T1000 (cell line): ENCODE data around the gene P3H3.
A peak's percentile ranks its signal among the peaks of the same experiment; 100 is the strongest.

ENCODE experiments used
- DNase-seq: peaks from one replicate; lab custom pipeline; 2025; ENCODE audit warnings: mixed read lengths; lab: John Stamatoyannopoulos, UW

Gene P3H3

DNA sequence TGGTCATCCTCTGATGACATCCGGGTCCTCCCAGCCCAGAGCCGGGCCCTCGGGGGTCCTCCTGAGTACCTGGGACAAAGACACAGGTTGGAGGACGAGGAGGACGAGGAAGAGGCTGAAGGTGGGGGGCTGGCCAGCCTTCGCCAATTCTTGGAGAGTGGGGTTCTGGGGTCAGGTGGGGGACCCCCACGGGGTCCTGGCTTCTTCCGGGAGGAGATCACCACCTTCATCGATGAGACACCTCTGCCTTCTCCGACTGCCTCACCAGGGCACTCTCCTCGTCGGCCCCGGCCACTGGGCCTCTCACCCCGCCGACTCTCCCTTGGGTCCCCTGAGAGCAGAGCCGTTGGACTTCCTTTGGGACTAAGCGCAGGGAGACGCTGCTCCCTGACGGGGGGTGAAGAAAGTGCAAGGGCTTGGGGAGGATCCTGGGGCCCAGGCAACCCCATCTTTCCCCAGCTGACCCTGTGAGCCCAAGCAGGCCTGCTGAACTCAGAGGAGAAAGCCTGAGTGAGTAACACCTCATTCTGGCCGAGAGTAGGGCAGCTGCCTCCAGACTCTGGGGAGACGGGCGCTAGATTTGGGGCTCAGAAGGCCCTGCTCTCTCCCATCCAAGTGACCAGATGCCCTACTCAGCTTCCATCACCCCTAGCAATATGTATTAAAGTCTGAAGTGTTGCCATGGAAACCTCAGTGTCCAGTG, 1.3 kb upstream of the P3H3 start:
- no peak for DNase-seq

DNA sequence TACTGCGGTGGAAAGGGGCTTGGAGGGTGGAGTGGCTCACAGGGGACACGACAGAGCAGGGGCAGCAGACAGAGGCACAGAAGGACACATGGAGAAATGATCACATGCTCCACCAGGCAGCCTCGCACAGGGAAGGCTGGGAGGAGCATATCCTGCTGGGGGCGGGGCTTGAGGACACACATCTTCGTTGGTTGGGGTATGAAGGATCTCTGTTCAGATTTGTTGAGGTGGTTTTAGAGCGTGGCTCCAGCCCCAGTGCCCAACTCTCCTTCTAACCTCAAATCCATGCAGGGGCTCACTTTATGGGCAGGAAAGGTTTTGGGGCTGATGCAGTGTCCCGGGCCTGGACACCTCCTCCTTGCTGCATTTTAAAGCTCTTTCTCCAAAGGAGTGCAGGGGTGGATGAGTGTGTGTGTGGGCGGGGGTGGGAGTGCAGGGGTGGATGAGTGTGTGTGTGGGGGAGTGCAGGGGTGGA, 733 bp upstream of the P3H3 start:
- peak; percentile 53 for DNase-seq

DNA sequence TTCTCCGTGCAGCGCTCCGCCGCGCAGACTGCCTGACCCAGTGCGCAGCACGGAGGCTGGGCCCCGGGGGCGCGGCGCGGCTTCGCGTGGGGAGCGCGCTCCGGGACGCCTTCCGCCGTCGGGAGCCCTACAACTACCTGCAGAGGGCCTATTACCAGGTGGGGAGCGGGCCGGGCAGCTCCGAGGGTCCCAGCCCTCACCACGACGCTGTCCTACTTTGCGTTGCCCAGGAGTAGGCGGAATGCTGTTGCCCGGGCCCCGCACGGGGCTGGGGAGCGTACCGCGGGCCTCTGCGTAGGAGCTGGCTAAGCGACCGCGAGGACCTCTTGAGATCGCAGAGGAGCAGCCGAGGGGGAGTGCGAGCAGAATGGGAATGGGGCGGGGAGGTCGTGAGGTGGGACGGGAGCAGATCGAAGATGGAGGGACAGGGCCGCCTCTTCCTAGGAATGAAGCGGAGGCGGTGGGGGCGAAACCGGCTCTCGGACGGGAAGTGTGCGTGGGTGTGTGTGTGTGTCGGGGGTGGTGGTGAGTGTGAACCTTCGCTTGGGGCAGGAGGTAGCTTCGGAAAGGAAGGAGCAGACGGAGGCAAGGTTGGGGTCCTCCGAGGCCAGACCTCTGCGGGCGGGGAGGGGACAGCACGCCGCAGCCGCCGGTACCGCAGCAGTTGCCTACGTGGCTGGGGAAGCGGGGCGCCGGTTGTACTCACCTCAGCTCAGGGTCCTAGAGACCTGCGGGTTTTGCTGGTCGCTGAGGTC, 751 bp downstream of the P3H3 start:
- no peak for DNase-seq

DNA sequence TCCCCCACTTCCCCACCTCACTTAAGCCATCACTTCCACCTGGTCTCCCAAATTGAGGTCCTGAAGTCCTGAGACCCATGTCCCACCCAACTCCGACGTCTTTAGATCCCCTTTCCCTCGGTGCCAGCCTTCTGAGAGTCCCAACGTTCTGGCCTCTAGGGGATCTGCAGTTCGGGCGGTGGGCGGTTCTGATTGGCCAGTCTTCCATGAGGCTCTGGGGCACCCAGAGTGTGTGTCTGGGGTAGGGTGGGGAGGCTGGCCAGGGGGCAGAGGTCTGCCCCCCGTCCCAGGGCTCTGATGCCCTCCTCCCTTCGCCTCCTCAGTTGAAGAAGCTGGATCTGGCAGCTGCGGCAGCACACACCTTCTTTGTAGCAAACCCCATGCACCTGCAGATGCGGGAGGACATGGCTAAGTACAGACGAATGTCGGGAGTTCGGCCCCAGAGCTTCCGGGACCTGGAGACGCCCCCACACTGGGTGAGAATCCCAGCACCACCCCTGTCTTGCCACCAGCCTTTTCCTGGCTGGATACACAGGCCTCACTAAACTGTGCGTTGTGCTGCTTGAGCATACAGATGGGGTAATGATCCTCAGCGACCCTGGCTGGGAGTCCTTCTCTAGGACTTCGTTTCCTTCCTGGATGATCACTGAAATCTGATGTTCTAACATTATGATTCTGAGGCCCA, 1.5 kb downstream of the P3H3 start:
- no peak for DNase-seq

DNA sequence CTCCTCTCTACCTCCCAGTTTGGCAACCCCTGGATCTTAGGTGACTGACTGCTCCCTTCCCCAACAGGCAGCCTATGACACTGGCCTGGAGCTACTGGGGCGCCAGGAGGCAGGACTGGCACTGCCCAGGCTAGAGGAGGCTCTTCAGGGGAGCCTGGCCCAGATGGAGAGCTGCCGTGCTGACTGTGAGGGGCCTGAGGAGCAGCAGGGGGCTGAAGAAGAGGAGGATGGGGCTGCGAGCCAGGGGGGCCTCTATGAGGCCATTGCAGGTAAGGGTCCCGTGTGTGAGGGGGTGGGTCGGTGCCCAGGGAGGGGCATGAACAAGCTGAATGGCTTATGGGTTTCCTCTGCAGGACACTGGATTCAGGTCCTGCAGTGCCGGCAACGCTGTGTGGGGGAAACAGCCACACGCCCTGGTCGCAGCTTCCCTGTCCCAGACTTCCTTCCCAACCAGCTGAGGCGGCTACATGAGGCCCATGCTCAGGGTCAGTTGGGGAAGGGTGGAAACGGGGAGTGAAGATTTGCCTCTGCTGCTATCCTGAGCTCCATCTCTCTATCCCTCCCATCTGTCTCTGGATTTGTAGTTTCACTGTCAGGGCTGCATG, 2.2 kb downstream of the P3H3 start:
- no peak for DNase-seq

DNA sequence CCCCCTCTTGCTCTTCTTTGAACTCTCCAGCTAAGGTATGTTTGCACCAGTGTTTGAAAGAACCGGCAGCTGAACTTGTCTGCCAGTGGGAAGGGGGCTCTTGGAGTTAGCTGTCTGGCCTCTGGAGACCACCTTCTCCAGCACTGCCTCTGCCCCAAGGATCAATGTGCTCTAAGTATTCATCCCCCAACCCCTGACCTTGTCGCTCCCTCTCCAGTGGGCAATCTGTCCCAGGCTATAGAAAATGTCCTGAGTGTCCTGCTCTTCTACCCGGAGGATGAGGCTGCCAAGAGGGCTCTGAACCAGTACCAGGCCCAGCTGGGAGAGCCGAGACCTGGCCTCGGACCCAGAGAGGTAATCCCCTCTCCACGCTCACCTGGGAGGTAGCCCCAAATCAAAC, 2.8 kb downstream of the P3H3 start:
- DNase-seq, result no peak

DNA sequence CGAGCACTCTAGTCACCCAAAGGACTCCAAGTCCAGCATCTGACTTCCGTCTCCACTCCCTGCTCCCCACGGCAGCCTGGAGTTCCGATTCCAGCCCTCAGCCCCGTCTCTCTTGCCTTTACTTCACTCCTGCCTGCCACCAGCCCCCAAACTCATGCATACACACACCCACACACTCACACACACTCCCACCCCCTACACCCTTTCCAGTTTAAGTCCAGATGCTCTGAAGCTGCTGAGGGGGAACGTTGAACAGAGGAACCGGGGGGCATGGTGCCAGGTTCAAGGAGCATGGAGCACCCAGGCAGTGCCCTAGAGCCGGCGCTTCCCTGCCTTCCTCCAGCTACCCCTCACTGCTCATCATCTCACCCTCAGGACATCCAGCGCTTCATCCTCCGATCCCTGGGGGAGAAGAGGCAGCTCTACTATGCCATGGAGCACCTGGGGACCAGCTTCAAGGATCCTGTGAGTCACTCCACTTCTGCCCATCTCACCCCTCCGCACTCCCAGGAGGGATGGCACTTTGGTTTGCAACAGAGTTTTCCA, 3.3 kb downstream of the P3H3 start:
- DNase-seq, result no peak

DNA sequence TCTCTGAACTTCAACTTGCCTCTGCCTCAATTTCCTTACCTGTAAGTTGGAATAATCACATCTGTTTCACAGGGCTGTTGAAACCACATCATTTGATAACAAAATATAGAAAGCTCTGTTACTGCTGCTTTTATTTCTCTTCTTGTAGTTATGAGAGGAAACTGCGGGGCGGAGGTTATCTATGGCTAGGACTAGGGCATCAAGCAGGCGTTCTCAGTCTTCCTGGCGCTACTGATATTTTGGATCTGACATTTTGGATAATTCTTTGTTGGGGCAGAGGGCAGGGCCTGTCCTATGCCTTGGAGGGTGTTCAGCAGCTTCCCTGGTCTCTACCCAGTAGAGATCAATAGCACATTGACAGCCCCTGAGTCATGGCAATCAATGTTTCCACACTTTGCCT, 3.9 kb downstream of the P3H3 start:
- no peak for DNase-seq

DNA sequence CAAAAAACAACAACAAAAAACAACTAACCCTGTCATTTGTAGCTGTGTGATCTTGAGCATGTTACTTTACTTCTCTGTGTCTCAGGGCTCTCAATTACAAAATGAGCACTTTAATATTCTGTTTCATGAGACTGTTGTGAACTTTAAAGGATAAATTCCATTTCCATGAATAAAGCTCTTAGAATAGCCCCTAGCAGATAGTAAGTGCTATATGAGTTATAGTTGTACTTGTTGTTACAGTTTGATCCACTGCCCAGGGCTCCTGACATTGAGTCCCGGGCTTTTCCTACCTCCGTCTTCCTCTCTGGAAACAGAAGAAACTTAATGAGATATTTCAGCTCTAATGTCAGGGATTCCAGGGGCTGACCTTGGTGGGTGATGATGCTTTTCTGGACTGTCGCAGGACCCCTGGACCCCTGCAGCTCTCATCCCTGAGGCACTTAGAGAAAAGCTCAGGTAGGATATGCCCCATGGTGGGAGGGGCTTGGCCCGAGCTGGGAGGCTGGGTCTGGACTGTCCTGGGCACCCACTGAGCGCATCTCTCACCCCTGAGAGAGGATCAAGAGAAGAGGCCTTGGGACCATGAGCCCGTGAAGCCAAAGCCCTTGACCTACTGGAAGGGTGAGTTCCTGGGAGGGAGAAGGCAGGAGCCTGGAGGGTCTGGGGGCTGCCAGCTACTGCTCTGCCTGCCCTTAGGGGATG, 5.1 kb downstream of the P3H3 start:
- no peak for DNase-seq

DNA sequence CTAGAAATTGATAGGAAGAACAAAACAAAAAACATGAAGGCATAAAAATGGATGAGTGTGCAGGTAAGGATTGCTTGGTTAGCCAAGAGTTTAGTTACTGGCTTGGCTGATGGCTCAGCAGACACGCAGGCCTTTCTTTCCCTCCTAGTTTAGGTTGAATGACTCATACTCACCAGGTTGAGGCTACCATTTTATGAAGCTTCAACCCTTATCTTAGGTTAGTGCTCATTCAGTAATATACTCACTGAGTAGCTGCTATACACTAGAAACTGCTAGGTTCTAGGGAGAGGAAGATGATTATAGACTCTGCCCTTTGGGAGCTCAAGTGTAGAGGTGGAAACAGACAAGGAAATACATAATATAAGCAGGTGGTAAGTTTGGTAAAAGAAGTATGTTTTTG, 6.0 kb downstream of the P3H3 start:
- no peak for DNase-seq

DNA sequence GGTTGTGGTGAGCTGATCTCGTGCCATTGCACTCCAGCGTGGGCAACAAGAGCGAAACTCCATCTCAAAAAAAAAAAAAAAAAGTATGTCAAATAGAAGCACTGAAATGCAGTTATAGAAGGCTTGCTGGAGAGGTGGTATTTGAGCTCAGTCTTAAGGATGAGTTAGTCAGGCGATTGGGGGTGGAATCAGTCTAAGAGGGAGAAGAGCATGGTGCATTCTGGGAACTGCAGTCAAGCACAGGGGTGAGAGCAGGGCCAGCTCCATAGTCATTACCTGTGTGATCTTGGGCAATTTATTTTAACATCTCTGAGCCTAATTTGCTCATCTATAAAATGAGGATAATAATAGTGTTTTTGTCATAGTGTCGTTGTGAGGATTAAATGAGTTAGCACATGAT, 6.7 kb downstream of the P3H3 start:
- no peak for DNase-seq

DNA sequence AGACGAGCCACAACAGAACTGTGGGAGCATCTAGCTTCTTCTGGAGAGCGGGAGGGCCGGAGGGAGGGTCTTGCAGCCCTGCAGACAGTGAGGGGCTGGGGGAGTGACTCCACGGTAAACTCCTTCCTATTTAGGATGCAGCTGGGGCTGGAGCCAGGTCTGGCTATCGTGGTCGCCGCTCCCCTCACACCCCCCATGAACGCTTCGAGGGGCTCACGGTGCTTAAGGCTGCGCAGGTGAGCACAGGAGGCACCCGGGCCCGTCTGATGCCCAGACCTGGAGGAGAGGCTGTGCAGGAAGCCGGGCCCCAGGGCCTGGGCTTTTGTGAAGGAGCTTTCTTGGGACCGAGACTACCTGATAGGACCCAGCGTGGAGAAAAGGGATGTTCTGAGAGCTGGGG, 8.6 kb downstream of the P3H3 start:
- no peak for DNase-seq

DNA sequence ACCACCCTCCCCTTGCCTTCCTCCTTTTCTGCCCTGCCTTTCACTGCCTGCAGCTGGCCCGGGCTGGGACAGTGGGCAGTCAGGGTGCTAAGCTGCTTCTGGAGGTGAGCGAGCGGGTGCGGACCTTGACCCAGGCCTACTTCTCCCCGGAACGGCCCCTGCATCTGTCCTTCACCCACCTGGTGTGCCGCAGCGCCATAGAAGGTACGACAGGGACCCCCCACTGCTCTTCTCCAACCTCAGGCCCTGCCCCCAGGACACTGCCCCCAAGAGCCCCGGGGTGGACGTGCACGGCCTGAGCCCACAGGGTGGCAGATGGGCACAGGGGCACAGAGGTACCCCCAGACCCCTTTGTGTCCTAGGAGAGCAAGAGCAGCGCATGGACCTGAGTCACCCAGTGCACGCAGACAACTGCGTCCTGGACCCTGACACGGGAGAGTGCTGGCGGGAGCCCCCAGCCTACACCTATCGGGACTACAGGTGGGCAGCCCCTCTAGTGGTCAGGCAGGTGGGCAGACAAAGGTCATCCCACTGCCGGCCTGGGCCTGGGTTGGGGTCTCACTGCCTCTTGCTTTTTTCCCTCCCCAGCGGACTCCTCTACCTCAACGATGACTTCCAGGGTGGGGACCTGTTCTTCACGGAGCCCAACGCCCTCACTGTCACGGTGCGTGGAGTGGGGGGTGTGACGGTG, 9.3 kb downstream of the P3H3 start:
- no peak for DNase-seq

DNA sequence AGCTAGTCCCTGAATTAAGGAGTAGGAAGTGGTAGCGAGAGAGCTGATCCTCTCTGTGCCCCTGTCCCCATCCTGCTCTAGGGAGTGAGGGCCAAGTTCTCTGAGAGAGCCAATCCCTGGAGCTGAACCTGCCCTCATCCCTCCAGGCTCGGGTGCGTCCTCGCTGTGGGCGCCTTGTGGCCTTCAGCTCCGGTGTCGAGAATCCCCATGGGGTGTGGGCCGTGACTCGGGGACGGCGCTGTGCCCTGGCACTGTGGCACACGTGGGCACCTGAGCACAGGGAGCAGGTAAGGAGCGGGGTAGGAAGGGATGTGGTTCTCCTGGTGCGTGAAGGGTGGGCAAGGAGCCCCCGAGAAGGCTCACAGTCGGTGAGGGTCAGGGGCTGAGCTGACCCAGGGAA, 10.6 kb downstream of the P3H3 start:
- DNase-seq, result no peak

DNA sequence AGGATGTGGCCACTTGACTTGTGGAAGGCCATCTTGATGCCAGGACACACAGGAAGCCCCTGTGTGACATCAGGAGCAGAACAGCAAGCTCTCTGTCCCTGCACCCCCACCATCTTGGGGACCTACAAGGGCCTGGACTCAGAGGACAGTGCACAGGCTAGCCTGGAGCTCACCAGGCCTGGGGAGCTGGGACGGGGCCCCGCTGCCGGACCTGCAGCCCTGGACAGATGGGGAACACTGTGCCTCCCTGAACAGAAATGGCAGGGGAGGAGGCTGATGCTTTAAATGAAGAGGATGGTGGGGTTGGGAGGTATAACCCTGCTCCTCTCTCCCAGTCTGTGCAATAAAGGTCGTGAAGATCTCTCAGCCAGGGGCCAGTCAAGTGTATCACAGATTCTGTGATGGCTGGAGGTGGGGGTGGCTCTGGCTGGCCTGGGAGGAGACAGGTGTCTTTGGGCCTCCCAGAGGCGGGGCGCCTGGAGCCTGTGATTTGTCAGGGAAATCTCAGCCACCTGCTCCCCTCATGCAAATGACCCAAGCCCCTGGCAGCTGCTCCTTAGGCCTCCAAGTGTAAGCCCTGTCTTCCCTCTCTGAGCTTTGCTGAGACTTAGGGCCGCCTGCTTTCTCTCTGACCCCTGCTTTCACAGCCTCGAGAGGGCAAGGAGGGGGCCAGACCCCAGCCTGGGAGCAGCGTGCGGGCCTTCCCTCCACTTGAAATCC, 11.4 kb downstream of the P3H3 start:
- DNase-seq, result no peak

DNA sequence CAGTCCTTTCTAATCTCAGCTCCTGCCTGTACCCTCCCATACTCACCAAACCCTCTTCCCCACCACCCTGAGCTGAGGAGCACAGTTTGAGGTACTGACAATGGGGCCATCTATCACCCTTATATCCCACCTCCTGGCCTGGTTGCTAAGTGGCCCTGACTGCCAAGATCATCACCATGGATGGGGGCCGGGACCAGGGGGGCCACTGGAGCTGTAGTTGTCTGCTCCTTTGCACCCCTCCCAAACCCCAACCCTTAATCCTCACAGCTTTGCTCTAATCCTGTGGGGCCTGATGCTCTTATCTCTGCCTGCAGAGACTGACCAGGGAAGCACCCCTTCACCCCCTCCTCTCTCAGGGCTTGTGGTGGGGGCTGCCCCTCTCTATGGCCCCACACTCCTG, 12.1 kb downstream of the P3H3 start:
- DNase-seq, result no peak

DNA sequence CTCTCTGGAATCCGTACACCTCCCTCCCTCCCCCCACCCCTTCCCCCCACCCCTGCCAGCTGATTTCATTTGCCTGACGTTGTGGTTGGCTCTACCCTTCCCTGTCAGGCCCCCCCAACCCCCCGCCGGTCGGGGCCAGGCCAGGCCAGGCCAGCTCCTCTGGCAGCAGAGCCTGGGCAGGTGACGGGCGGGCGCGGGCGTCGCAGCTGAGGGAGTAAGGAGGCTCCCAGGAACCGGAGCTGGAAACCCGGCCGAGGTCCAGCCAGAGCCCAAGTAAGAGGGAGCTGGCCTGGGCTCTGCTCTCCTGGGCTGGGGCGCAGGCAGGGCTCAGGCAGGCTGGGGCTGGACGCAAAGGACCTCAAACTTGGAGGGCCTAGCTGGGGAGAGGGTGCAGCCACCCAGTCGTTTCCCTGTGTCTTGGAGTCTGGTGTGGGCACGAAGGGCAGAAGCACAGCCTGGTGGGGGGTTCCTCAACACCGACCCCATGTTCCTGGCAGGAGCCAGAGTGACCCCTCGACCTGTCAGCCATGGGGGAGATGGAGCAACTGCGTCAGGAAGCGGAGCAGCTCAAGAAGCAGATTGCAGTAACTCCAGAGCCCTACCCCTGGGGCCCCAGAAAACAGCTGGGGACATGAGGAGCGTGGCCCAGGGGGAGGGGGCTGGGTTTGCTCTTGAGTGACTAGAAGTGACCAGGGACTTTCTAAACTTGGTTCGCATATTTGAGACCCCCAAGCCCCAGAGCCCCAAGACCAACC, 12.7 kb downstream of the P3H3 start, which contains the start of gene GNB3:
TSS of gene GNB3 (plus strand) at position 165 of the 755 bp plus-strand sequence. CDS start at position 528, 363 bp downstream.
- no peak for DNase-seq

DNA sequence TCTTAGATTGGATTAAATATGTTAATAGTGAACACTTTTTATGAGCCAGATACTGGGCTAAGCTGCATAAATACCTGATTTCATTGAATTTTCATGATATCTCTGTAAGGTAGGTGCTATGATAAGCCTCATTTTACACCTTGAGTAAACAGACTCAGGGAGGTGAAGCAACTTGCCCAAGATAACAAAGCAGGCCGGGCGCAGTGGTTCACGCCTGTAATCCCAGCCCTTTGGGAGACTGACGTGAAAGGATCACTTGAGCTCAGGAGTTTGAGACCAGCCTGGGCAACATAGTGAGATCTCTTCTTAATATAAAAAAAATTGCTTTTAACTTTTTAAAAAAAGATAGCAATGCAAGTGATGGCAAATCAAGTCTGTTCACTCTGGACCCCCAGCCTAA, 13.9 kb downstream of the P3H3 start:
- DNase-seq, result no peak

DNA sequence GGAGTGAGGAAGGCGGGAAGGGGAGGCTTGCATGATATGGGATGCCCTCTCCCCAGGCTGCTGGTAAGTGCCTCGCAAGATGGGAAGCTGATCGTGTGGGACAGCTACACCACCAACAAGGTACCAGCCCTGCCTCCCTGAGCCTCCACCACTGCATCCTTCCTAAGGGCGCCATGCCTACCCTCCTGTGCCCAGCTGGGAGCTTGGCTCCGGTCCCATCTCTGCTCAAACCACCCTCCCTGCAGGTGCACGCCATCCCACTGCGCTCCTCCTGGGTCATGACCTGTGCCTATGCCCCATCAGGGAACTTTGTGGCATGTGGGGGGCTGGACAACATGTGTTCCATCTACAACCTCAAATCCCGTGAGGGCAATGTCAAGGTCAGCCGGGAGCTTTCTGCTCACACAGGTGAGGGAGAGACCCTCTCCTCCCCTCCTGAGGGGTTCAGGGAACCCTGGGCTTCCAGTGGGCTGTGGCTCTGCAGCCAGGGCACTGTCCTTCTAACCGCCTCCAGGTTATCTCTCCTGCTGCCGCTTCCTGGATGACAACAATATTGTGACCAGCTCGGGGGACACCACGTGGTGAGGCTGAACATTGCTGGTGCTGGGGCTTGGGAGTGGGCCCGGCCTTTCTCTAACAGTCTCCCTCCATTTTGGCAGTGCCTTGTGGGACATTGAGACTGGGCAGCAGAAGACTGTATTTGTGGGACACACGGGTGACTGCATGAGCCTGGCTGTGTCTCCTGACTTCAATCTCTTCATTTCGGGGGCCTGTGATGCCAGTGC, 15.1 kb downstream of the P3H3 start:
- DNase-seq, result no peak
